RCC 7860 (cell line): Measurements from ENCODE around the gene SPRYD7.
"Not testable (repeated sequence)": the region's sequence is repeated elsewhere in the genome, so short reads cannot be mapped to it uniquely, and the experiment has no call there.

Experiments
- DNase-seq: peaks from one replicate; pipeline ENCODE4 v3.0.0-alpha.2; 2015; ENCODE audit warnings: low spot score
- FAIRE-seq: peaks from 2 replicates; lab custom pipeline; 2012; peaks lifted over from hg19 to GRCh38; lab: Jason Lieb, UNC

The SPRYD7 gene

DNA sequence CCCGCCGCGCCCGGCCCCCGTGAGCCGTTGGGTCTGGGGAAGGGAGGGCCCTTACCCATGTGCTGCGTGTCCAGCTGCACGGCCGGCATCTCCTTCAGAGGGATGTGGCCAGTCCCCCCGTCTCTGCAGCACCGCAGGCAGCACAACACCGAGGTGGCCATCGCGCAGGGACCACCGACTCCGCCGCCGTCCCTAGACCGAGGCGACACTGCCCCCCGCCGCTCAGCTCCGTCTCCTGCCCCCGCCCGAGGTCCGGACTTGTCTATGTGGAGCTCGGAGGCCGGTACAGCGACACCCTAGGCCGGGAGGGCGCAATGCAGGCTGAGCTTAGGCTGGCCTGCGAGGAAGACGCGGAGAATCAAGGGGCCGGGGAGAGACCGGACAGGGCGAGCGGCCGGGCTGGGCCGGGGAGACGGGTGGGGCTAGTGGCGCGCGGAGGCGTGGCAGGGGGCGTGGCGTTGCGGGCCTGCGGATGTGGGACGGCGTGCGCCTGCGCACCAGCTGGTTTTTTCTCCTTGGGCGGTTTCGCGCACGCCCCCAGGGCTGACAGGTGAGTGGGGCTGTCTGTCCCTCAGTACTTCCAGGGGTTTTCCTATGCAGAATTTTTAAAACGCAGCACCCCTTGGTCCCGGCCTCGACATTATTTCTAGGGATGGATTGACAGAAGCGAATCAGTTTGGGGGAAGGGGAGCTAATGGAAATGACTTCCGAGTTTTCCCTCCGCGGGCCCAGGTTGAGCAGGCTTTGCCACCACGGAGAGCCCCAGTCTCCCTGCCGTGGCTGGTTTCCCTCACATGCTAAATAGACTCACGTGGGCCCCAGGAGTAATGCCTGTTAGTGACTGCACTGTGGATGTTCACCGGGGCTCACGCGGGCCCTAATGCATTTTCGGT, at the start of gene SPRYD7:
Gene SPRYD7, minus strand, starts transcription at position 266 of the 893 bp plus-strand sequence. Its CDS starts 105 bp downstream, at position 161.
- DNase-seq: peak; percentile 92
- FAIRE-seq: no peak

DNA sequence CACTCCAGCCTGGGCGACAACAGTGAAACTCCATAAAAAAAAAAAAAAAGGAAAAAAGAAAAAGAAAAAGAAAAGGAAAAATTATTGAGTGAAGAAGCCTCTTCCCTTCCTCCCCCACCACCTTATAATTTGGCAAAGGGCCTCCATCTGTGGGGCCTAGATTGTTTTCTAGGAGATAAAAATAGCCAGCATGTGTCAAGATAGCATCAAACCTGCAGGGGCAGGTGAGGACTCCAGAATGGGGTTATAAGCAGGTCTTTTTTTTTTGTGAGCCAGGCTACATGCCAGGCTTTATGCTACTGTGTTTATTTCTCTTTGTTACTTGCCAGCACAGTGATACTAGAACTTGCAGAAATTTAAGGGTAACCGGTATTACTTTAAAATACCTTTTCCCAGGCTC, 49.0 kb upstream of the SPRYD7 start:
- no peak for DNase-seq
- no peak for FAIRE-seq

DNA sequence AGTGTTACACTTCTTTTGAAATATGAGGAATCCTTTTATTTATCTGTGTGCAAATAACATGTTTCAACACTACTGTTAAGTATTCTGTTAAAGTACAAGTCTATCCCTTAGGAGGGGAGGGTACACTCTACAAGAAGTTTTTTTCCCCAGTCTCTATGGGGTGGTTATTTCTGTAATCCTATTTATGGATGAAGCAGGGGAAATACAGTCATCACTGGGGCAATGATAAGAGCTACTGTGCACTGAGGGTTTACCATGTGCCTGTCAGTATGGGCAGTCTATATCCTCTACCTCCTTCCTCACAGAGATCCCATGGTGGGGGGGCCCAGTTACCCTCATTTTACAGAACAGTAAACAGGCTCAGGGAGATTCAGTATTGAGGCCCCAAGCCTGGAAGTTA, 44.1 kb upstream of the SPRYD7 start:
- no peak for FAIRE-seq
- DNase-seq: no peak

DNA sequence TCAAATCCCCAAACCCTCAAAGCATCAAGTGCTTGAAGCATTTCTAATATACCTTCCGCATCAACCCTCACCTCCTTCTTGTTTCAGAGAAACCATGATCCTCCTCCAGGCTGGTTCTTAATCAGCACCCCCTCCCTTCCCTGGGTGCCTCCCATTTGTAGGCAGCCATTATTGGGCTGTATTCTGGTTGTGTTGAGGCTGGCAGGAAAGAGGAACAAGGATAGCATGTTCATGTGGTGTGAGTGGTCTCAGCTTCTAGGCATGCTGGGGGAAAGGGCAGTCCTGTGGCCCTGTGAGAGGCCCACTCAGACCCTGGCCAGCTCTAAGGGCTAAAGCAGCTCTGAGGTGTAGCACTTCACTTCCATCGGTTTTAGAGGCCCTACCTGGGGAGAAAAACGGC, 41.9 kb upstream of the SPRYD7 start:
- DNase-seq (no peak), FAIRE-seq (no peak)

DNA sequence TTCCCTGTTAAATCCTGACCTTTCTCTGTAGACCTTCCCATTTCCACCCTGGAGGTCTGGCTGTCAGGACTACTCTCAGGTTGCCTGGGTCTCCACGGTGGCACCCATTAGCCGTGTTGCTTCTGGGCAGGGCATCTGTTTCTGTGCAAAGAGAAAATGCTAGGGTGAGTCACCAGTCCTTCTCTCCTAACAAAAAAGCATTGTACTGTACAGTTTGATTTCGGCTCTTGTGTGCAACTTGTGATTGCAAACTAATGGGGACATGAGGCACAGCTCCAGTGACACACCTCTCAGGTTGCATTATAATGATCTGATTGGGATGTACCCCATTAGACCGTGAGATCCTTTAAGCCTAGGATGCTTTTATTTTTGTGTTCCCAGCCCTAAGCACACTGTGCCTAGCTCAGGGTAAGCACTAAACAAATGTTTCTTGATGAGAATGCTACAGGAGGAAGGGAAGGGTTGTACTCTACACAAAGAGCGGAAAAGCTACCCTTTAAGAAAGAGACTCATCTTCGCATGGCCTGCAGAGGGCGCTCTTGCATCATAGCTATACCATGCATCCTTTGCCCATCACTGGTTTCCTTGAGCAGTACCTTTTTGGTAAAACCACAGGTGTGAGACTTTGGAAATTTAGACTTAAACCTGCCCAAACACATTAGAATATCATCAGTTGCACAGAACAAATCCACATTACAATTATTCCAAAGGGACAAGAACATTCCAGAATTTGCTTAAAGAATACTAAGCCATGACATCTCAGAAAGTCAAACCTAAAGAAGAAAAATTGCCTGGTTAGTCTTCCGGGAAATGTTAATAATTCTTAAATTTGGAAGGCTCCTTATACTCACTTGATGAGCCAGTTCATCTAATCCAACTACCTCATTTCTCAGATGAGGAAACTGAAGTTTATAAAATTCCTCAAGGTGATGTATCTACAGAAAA, 40.4 kb upstream of the SPRYD7 start:
- FAIRE-seq (no peak), DNase-seq (peak; percentile 37)

DNA sequence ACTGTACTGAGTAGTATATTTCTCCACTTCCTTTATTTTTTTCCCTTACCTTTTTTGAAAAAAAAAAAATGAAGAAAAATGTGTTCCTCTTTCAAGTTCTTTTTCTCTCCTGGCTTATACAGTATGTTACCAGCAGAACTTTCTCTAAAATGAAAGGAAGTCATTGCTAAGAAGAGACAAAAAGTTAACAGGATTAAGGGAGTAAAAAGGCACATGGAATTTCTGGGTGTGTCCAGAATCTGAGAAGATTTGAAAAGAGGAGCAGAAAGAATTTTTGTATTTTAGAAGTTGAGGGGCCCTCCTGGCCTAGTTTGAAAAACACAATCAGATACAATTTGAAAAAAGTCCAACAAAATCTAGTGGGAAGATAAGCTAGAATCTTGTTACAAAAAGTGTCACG, 39.7 kb upstream of the SPRYD7 start:
- FAIRE-seq (no peak), DNase-seq (no peak)

- DNase-seq (no peak), FAIRE-seq (no peak)
These were observed 36.6 kb upstream of the SPRYD7 start for GRCh38 chr13:49972709-49973108.

DNA sequence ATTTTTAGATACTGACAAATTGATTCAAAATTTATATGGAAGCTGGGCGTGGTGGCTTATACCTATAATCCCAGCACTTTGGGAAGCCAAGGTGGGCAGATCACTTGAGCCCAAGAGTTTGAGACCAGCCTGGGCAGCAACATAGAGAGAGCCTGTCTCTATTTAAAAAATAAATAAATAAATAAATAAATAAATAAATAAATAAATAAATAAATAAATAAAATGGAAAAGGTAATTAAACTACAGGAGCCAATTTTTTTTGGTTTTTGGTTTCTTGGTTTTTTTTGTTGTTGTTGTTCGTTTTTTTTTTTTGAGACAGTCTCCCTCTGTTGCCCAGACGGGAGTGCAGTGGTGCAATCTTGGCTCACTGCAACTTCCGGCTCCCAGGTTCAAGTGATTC, 31.3 kb upstream of the SPRYD7 start:
- FAIRE-seq (no peak), DNase-seq (no peak)

- no peak for DNase-seq
- FAIRE-seq: no peak
These were observed 22.2 kb upstream of the SPRYD7 start for GRCh38 chr13:49958321-49958720.

GRCh38 chr13:49956131-49956530, 20.0 kb upstream of the SPRYD7 start:
- DNase-seq (no peak), FAIRE-seq (no peak)

GRCh38 chr13:49954674-49955455, 18.7 kb upstream of the SPRYD7 start:
- no peak for FAIRE-seq
- peak; percentile 31 for DNase-seq

GRCh38 chr13:49953560-49953959, 17.4 kb upstream of the SPRYD7 start:
- DNase-seq (no peak), FAIRE-seq (no peak)

DNA sequence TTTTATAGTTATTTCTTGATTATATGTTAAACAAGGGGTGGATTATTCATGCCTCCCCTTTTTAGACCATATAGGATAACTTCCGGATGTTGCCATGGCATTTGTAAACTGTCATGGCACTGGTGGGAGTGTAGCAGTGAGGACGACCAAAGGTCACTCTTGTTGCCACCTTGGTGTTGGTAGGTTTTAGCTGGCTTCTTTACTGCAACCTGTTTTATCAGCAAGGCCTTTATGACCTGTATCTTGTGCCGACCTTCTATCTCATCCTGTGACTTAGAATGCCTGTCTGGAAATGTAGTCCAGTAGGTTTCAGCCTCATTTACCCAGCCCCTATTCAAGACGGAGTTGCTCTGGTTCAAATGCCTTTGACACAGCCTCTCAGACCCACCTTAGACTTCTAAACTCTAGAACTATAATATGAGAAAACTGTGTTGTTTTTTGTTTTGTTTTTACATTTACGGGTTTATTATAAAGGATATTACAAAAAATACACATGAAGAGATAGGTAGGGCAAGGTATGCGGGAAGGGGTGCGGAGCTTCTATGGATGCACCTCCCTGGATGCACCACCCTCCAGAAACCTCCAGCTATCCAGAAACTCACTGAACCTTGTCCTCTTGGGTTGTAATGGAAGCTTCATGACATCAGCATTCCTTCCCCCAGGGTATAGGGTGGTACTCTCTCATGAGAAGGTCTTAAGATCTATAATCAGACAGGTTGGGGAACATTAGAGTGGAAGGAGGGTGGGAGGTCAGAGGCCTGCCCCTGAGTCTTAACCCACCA, 15.8 kb upstream of the SPRYD7 start:
- FAIRE-seq: no peak

DNA sequence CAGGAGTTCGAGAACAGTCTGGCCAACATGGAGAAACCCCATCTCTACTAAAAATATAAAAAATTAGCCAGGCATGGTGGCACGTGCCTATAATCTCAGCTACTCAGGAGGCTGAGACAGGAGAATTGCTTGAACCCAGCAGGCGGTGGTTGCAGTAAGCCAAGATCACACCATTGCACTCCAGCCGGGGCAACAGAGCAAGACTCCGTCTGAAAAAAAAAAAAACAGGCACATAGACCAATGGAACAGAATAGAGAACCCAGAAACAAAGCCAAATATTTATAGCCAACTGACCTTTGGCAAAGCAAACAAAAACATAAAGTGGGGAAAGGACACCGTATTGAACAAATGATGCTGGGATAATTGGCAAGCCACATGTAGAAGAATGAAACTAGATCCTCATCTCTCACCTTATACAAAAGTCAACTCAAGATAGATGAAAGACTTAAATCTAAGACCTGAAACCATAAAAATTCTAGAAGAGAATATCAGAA, 12.7 kb upstream of the SPRYD7 start:
- DNase-seq, FAIRE-seq: not testable (repeated sequence)

More for the DNA sequence above, 15.8 kb upstream of the SPRYD7 start:
- DNase-seq: no peak

DNA sequence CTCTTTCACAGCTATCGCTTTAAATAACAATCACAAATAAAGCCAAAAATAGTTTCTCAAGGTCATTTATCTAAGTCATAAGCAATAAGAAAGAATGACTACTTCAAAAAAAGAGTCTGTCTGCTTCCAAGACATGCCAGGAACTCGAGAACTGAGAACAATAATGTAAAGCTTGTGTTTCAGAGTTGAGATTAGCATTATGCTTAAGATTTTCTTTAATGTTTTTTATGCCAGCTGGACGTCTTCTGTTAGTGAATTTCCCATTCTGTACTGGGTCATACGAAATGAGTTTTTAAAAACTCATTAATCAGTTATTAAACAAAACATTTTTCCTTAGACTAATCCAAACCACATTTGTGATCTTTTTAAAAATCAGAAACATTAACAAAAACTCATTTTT, 3.2 kb upstream of the SPRYD7 start:
- no peak for DNase-seq
- no peak for FAIRE-seq

DNA sequence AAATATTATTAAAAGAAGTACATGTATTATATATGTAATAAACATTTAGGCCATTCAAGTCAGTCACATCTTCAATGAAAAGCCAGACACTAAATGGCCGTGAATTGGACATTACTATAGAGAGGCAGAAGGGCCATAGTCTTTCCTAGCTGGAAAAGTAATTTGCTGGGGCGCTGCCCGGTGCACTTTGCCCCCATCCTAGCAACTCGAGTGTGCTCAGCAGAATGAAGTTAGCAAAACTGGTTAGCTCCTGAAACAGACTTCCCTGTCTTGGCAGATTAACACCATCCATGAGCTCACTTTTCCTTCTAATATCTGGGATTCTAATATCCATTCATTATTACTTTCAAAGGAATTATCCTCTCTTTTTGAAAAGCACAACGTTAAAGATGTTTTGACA, 2.8 kb upstream of the SPRYD7 start:
- no peak for FAIRE-seq

GRCh38 chr13:49938314-49938713, 2.2 kb upstream of the SPRYD7 start:
- DNase-seq (no peak), FAIRE-seq (no peak)

More for the DNA sequence above, 2.8 kb upstream of the SPRYD7 start:
- DNase-seq: no peak

DNA sequence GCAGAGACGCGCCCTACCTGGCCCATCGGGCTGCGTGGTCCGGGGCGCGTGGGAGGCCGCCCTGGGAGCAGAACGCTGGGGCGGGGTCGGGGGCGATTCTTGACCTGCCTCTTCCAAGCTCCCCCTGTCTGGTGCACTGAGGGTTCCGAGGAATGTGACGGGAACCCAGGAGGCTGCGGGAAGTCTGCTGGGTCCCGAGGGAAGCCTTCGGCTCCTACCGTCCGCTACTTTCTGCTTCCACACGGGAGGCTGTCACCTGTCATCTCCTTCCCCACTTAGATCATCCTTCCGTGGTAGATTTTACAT, 781 bp upstream of the SPRYD7 start:
- DNase-seq (no peak), FAIRE-seq (no peak)

GRCh38 chr13:49935171-49936074, 717 bp downstream of the SPRYD7 start:
- DNase-seq (peak; percentile 55), FAIRE-seq (no peak)
